NCI-H2227 (cell line): ENCODE measurements around the gene DUSP1.

Experiments used
- DNase-seq: peaks from one replicate; lab custom pipeline; 2025; ENCODE audit not compliant: unreplicated experiment; lab: John Stamatoyannopoulos, UW

The DUSP1 gene

DNA sequence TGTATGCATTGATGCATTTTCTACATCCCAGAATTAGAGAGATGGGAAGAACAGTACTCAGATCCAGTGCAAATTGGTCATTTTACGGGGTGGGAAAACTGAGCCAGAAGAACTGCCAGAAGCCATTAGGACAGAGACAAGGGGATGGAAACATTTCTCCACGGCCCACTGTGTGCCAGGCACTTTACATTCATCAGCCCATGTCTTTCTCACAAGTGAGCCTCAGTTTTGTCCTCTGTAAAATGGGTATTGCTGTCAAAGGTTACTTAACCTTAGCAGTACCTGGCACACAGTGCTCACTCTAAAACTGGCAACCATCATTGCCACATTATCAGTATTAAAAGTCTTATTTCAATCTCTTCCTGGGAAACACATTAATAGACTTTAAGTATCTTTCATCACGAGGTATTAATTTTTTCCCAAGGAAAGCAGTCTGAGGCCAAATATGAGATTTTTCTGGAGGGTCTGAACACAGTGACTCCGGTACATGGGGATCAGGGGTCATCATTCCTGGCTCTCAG lies 5.2 kb downstream of the DUSP1 start:
- no peak for DNase-seq

DNA sequence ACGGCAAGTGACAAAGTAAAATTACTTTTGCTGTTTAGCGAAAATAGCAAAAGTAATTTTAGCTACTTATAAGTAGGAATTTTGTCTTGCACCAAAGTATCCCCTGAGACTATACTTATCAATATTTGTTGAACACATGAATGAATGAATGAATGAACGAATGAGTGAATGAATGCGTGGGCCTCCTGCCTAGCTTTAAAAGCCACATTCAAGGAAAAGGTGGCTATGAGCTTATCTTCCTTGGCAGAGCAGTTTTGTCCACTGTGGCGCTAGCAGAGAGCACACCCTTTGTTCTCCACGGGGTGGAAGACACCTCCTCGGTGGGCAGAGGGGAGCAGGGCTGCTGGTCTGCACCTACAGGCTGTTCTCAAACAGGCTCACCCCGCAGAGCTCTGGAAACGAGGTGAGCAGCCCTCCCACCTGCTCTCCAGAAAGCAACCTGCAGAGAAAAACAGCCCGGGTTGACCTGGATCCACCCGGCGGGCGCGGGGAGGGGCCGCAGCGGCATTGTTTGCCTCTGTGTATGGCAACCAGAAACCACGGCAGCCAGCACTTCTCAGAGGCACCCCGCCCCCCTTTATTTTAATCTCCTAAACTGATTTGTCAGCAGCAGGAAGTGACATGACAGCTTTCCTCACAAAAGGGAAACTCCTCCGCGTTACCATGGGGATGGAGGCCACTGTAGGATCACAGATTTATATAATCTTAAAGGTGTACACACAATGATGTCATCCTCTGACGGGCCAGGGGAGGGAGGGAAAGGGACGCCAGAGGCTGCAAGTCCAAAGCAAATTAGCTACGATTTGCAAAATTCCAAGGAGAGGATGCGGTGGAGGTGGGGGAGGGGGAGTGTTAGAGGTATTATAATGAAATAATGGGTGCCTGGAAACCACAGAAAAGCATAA lies 5.9 kb downstream of the DUSP1 start:
- DNase-seq: peak; percentile 97

DNA sequence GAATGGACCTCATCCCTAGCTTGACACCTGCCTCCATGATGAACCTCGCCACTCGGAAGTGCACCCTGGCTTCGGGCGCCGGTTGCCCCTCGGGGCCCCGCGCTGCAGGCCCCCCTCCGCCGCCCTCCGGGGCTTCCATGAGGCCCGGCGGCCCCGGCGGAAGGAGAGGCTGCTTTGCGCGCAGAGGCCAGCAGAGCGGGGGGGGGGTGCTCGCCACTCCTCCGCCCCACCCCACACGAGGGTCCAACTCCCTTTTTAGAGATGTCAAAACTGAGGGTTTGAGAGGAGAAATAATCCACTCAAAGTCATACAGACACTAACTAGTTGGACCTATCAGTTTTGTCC lies 7.9 kb downstream of the DUSP1 start:
- no peak for DNase-seq

DNA sequence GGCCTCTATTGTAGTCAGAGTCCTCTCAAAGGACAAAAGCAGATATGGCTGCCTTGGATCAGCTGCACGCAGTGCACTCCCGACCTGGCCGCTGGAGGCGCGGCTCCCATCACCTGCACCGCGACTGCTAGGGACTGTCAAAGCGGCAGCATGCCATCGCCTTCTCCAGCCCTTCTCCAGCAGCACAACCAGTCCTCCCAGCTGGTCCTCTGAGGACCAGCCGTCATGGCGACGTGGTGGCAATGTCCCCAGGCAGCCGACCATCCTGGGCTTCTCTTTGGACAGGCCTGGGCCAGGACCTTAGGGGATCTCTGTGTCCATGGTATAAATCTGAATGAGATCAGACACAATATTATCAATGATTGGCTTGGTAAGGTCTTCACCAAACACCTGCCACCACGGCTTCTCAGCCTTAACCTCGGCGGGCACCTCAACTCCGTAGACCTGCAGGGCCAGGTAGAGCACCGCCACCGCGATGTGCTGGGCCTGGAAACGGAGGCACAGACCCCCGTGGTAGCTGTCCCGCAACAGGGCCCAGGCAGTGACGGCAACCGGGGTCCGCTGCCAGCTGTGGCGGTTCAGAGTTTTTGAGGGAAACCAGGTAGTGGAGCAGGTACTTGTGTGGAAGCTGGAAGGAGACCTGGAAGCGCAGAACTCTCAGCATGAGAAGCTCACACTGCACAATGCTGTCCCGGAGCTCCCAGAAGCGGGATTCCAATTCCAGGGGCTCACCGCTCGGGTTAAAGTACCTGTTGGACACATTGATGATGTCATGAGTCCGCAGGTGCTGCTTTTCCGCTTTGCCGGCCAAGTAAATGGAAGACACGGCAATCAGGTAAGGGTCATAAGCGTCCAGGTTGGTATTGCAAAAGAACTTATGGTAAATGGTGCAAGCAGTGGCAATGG lies 8.5 kb downstream of the DUSP1 start:
- no peak for DNase-seq

DNA sequence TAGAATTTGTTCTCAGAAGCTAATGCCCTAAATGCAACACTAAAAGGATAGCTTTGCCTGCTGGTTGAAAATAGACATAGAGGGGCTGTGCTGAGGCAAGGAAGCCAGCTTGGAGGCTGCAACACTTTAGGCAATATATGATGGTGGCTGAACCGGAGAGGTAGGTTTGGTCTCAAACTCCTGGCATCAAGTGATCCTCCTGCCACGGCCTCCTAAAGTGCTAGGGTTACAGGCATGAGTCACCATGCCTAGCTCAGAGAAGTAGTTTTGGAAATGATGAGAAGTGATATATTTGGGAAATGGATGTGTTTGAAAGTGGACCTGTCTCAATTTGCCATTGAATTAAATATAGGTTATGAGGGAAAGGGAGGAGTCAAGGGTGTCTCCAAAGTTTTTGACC lies 10.0 kb downstream of the DUSP1 start:
- DNase-seq: no peak

DNA sequence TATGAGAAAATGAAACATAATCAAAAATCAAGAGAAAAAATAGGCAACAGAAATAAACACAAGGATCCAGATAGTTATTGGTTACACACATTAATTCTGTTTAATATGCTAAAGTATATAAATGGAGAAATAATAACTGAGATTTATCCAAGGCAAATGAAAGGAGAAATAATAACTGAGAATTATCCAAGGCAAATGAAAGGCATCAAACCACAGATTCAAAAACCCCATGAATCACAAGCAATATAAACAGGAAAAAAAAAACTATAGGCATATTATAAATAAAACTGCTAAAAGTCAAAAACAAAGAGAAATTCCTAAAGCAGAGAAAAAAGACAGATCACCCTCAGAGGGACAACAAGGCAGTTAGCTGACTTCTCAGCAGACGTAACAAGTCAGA lies 10.9 kb downstream of the DUSP1 start:
- DNase-seq: no peak

DNA sequence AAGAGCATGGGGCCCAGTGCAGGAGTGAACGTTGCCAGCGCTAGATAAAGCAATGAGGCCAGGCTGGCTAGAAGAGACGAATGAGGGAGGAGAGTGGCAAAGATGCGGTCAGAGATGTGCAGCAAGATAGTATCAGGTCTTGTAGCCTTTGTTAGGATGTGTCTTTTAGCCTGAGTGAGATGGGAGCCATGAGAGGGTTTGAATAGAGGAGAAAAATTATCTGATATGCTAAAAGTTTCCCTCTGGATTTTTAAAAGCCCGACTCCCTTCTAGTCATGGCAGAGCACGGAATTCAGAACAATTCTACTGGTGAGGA lies 12.2 kb downstream of the DUSP1 start:
- DNase-seq: no peak

DNA sequence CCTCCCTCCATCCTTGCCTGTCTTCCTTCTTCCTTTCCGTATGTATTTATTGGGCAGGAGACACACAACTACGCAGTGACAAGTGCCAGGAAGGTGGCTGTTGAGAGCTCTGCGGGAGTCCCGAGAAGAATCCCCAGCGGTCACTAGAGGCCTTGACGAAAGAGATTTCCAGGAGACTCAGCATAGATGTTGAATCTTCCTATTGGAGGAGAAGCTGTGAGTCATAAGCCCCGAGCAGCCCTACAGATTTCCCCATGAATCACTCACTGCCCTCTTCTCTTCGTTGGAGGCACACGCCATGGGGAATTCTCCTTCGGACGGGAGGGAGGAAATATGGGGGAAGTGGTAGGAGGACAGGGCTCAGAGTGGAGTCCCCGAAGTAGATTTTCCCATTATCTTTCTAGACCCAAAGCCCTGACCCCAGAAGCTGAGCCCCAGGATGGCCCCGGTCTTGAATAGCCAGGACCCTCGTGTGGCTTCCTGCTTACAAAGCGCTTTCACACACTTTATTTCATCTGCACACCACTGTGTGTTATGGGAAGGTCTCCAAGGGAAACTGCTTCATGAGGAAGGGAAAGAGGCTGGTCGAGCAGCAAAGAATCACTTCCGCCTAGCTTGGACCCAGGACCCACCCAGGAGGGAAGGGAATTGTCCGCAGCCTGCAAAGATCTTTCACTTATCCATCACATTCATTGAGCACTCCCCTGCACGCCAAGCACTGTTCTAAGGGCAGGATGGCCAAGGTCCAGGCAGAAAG lies 12.7 kb downstream of the DUSP1 start:
- no peak for DNase-seq

DNA sequence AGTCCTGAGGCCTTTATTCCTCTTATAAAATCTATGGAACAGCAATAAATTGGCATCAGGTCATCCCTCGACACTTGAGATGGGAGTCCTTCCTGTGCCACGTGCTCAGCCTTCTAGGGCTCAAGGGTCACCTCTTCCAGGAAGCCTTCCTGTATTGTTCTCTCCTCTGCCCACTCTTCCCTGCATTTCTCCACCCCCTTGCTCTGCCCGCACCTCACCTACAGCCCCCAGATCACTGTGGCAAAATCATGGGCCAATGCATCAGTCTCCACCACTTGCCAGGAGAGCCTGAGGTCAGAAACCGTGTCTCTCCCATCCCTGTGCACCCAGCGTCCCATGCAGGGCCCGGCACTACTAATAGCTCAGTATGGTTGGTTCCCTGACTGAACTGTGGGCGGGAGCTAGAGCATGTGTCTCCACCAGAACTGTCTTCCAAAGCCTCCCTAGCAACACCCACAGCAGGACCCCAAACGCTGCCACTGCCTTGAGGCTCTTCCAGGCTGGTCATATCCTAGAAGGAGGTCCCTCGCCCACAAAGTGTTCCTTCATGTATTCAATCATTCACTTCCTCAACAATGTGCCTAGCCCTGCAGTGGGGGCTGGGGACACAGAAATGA lies 13.5 kb downstream of the DUSP1 start:
- DNase-seq: no peak

DNA sequence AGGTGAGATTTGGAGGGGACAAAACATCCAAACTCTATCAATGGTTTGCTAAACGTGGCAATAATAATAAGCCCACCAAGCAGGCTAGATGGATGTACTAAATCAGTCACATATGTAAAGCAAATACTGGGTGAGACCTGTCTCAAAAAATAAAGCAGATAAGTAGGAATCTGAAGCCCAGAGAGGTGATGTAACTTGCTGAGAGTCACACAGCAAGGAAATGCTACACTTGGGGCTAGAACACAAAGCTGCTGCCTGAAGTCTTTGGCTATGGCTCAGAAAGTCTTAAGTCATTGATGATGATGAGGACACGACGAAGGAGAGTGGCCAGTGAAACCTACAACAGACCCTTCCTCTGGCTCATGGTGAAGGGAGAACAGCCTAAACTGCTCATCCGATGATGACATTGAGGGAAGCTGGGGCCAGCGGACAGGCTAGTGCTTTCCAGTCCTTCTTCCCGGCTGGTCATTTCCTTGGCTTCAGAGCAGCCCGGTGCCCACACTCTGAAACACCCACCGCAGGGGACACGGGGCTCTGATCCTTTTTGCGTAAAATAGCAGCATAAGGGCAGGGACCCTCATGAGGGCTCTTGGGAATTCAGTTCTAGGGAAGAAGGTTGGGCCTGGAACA lies 14.1 kb downstream of the DUSP1 start:
- no peak for DNase-seq

DNA sequence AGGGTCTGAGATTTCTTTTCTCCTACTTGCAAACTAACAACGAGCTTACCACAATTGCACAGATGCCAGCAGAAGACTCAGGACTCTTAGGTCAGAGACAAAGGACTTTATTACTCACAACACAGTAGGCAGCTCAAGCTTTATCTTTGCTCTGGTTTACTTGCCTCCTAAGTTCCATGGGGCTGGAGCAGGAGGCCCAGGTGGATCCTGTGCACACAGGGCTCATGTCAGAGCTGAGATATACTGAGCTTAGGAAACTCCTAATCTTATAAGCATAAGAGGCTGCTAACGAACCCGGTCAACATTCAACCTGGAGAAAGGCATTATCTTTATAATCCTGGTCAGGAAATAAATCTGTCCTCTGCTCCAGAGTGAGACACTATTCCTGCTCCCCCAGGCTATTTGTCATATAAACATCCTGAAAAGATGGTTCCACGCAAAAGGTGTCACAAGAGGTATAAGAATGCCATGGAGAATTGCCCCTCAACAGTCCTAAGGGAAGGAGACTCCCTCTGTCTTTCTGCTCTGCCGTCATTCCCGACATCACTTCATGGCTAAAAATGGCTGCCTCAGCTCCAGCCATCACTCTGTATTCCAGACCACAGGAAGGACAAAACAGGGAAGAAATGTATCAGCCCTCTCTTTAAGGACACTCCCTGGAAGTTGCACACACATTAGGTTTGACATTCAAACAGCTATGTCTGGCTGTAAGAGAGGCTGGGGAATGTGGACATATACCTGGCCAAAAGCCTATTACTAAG lies 16.2 kb downstream of the DUSP1 start:
- no peak for DNase-seq

DNA sequence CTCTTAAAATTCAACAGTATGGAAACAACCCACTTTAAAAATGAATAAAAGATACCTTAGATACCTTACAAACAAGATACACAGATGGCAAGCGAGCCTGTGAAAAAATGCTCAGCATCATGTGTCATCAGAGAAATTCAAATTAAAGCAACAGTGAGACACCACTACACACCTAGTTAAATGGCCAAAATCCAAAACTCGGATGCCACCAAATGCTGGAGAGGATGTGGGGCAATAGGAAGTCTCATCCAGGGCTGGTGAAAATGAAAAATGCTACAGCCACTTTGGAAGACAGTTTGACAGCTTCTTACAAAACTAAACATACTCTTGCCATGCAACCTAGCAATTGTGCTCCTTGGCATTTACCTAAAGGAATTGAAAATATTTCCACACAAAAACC lies 17.9 kb downstream of the DUSP1 start:
- DNase-seq: no peak

DNA sequence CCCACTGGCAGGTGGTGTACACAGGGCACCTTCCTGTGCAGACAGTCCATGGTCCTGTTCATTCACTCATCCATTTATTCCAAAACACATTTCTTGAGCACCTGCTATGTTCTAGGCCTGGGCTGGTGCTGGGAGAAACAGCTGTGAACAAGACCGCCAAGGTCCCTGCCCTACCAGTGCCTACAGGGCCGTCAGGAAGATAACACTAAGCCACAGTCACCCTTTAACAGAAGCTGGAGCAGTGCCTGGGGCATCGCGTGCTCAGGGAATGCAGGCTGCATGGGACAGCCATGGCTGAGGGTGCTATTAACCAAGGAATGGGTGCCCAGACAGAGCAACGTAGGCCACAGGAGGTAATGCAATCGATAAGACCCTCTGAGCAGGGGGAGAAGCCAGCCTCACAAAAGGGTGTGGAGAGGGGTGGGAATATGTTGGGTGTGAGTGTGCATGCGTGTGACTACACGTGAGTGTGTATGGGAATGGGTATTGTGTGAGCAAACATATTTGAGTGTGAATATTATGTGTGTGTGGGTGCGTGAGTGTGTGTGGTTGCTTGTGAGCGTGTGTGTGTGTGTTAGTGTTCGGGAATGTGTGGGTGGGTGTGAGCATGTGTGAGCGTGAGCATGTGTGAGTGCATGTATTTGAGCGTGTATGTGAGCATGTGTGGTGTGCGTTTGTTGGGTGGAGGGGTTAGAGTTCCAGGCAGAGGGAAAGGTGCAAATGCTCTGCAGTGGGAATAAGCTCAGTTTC lies 19.1 kb downstream of the DUSP1 start:
- DNase-seq: no peak

DNA sequence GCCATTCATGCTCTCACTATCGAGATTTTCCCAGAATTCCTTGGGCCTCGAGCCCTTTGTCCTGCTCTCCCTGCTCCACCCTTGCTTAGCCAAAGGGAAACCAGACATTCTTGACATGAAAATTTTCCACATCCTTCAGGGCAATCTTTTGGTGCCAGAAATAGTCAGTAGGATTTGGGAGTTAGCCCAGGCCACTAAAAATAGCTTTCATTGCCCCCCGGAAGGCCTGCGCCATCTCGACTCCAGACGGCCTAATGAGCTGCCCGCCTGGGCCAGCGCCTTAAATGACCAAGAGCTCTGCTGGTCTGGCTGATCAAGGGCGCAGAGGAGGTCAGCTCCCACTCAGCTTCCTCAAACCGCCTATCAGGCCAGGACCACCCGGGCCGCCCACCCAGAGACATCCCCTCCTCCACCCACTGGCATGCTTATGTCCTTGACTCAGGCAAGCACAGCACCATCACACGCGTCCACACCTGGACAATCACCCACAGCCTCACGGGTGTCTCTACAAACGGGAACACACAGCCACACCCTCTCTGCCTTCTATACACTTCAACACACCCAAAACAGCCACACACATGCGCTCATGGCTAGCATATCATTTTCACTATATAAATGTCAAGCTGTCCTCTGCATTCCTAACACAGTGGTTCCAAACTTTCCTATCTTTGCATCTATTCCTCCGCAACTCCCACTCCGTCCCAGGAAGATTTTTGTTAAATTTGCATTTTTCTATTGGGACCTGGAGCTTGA lies 20.9 kb downstream of the DUSP1 start:
- DNase-seq: no peak

DNA sequence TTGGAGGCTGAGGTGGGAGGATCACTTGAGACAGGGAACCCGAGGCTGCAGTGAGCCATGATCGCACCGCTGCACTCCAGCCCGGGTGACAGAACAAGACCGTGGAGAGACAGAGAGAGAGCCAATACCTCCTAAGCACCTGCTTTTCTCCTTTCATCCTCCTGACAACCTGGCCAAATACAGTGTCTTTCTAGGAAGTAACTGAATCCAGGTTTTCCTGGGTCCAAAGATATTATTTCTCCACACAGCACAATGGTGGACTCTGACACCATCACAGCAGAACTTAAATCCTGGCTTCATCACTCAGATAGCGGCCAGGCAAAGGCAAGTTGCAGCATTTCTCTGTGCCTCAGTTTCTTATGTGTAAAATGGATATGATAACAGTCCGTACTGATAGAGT lies 21.9 kb downstream of the DUSP1 start:
- DNase-seq: no peak

DNA sequence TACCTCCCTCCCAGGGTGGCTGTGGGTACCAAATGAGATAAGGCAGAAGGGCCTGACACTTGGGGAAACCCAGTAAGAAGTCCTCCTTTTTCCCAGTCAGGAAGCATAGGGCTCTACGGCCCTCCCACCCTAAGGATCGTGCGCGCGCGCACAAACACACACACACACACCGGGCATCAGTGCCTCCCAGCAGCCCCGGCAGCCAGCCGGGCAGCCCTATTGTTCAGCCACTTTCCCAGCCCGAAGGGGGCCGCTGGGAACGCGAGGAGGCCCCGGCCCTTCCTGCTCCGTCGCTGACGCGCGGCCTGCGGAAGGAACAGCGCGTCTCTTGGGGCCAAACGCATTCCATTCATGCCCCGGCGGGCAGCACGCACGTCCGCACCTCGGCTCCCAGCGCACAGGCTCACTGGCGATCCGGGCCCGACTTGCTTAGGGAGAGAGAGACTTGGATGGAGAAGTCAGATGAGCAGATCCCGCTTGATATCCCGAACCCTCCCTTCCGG lies 22.6 kb downstream of the DUSP1 start:
- no peak for DNase-seq

DNA sequence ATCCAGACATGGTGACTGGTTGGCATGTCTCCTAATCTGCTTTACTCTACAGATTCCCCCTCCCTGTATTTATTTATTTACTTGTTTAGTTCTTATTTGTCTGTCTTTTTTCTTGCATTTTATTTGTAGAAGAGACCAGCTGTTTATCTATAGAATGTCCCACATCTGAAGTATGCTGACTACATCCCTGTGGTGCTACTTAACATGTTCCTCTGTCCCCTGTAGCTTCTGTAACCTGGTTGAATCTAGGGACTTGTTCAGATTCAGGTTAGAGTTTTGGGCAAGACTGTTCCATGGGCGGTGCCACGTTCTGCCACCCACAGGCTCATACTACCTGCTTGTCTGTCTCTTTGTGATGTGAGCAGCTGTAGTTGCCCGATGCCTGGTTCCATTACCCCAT lies 23.5 kb downstream of the DUSP1 start:
- DNase-seq: no peak

DNA sequence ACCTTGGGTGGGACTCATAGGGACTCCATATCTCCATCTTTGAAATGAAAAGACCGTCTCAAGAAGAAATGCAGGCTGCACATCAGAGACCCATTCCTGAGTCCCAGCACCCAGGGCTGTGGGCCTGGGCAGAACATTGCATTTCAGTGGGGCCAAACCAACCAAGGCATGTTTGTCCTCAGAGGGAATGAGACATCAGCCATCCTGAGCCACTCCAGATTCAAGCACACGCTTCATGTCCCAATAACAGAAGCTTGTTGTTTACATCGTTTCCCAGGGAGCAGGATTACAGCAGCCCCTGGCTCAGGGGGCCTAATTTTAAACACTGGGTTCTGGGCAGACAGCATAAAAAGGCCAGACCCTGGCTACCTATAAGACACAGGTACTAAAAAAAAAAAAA lies 24.3 kb downstream of the DUSP1 start:
- DNase-seq: no peak
